Skin of body (tissue), 2 donors: Measurements from ENCODE around the gene CARMIL1. TPM values are rescaled to one million over a fixed set of nuclear protein-coding genes. Genes with fewer than 3 reads are reported as not detected.

ENCODE experiments used
- DNase-seq: peaks from one replicate; lab custom pipeline; 2025; lab: John Stamatoyannopoulos, UW
- total RNA-seq: library from RNA; depleted of rRNA; stranded (reverse); fragments of >200 nt; gene quantifications from one replicate; pipeline ENCODE4 v1.2.3, GENCODE V29; 2014

CARMIL1 gene
- total RNA-seq, 1 donor from 2014 or later, result 17.9 TPM

- no peak for DNase-seq
These were observed 53.5 kb downstream of the CARMIL1 start for GRCh38 chr6:25332655-25333071.

DNA sequence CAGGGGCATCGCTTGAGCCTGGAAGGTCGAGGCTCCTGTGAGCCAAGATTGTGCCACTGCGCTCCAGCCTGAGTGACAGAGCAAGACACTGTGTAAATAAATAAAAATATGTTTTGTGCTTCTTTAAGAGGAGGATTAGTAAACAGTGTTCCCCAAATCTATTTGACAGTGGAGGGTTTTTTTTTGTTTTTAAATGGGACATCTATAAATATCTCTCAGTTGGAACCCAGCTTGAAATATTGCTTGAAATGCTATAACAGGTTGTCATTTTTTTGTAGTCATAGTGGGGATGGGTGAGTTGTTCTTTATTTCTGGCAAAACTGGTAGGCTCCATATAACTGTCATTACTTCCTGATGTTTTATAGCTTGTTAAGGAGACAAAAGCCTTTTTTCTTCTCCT is 54.3 kb downstream of the CARMIL1 start:
- no peak for DNase-seq

- DNase-seq, result no peak
These were observed 55.6 kb downstream of the CARMIL1 start for GRCh38 chr6:25334793-25335192.

DNA sequence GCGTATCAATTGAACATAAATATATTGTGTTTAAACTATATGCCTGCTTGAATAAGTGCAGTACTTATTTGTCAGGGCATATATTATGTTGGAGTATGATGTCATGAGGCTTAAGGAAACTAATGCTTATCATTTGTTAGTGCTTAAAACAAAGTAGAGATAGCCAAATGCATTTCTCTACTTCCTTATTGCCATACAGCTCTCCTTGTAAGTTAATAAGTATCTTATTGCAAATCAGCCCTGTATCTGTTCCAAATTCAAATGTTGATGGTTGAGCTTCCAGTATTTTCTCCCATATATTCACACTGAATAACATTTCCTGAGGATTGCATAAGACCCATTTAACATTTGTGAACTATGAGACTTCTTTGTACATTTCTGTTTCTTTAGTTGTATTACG is 57.8 kb downstream of the CARMIL1 start:
- no peak for DNase-seq

DNA sequence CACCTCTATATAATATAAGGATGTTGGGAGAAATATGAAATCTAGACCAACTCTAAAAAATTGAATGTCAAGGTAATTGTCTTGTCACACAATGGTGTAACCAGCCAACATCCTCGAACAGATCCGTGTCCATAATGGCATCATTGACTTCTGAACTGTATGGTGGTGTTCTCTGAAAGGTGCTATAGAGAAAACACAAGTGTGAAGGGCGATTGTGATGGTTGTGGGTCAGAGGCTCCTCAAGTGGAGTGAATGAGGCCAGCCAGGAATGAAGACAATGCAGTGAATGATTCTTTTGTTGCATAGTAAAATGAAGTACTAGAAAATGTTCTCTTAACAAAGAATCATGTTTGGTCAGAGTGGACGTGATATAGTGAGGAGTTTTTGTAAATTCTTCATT is 58.3 kb downstream of the CARMIL1 start:
- DNase-seq, result no peak

GRCh38 chr6:25340431-25341202 is 61.4 kb downstream of the CARMIL1 start:
- DNase-seq, result no peak

DNA sequence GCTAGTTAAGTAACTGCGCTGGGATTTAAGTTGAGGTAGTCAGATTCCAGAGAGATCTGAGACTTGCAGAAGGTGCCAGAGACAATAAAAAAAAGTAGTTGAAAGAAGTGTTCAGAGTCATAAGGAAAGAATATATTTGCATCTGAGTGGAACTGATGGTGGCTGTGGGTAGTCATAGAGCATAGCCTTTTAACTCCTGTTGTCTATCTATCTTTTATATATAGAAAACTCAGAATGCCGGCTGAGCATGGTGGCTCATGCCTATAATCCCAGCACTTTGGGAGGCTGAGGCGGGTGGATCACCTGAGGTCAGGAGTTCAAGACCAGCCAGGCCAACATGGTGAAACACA is 62.0 kb downstream of the CARMIL1 start:
- DNase-seq, result no peak

GRCh38 chr6:25341923-25342619 is 62.9 kb downstream of the CARMIL1 start:
- no peak for DNase-seq

DNA sequence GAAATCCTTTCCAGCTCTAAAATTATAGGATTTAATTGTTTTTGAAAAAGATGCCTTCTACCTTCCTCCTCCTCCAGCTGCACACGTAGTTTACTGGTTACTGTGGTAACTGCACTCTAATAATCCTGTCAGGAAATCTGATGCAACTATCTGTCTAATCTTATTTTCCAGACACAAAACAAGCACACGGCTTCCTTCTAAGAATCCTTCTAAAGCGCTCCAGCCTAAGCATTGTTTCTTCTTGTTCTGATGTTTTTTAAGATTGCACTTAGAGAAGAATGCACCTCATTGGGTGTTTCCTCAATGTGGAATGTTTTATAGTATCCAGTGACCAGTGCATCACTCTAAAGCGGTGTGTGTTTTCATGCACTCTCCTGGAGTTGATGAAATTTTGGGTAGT is 63.6 kb downstream of the CARMIL1 start:
- no peak for DNase-seq

DNA sequence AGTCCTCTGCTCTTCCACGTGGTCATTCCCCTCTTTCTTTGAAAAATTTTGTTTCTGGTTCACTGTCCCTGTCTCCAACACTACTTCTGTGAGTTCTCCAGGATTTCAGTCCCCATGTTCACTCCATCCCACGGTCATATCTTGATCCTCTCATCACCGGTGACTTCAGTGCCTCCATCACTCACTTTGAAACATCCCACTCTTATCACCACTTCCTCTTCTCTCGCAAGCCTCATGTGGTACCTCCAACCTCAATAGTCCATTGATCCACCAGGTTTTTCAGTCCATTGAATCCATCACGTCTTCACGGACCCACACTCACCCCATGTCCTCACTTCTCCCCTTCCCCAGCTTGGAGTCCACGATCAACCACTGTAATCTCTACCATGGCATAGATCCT is 64.8 kb downstream of the CARMIL1 start:
- no peak for DNase-seq

GRCh38 chr6:25344827-25345226 is 65.7 kb downstream of the CARMIL1 start:
- no peak for DNase-seq

DNA sequence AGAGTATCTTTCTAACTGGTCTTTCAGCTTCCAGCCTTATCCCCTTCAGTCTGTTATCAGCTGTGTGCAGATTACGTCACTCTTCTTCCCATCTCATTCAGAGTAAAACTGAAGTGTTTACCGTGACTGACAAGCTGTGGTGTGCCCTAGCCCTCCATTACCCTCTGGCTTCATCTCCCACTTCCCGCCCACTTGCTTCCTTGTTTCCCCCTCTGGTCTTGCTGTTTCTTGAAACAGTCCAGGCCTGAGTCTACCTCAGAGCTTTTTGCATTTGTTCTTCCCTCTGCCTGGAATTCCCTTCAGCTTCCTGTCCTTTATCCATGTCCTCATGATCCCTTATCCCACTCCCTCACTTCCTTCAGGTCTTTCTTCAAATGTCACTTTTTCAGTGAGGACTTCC is 66.9 kb downstream of the CARMIL1 start:
- DNase-seq, result no peak

- DNase-seq, result no peak
These were observed 71.4 kb downstream of the CARMIL1 start for GRCh38 chr6:25350573-25350972.

- DNase-seq, result no peak
These were observed 72.3 kb downstream of the CARMIL1 start for GRCh38 chr6:25351485-25351884.

GRCh38 chr6:25352285-25352684 is 73.1 kb downstream of the CARMIL1 start:
- no peak for DNase-seq

- peak; percentile 81 for DNase-seq
These were observed 75.1 kb downstream of the CARMIL1 start for GRCh38 chr6:25354078-25354932.

DNA sequence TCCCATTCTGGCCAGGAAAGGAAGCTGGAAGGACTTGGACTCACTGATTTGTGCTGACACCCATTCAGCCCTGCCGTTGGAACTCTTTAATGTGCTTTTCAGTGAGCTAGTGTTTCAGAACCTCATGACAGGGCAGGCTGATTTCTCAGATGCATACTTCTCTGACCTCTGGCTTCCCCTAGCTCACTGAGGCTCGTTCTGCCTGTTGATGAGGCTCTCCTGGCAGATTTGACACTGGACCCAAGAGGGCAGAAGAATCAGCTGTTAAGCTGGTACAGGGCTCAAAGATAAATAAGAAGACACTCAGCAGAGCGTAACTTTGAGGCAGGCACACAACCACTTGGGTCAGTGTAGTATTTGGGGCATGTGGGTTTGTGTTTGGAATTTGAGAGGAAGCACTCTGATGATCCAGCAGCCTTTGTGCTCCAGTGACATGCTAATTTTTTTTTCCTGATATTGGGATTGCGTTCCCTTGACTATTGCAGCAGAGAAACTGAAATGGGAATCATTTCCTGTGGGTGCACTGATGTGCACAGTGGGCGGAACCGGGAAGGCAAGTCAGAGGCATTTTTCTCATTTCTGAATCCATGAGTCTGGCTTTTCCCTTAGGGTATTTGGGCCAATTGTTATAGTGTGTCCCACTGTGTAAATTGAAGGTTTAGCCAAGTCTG is 80.2 kb downstream of the CARMIL1 start:
- DNase-seq, result peak; percentile 65

- DNase-seq, result peak; percentile 42
These were observed 80.7 kb downstream of the CARMIL1 start for GRCh38 chr6:25359891-25360290.

DNA sequence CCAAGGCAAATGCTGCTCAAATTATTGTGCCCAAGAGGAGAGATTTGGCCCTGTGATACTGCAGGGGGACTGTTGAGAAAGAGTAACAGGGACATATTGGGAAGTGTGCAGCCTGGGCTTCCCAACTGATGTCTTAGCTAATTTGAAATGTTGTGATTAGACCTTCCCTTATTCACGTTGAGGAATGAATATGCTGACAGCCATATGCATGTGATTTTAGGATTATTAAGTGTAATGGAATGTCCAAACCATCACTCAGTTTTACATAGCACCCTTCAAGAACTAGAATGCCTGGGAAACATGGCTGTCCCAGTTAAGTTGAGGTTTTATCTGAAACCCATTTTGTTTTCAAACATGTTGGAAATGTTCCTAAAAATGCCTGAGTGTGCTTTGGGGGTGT is 81.4 kb downstream of the CARMIL1 start:
- DNase-seq, result no peak

DNA sequence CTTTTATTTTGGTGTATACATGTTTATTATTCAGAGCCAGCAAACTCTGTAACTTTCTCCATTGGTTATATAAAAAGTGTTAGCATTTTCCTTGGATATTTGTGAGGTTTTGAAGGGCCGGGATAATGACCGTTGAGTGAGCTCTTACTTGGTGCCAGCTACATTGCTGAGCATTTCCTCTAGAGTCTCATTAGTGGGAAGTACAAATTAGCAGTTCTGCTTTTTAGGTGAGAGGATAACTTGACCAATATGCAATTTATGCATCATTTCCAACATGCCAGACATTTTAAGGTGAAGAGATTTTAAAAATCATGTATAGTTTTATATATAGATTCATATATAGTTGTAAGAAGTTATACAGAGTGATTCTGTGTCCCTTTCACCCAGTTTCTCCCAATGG is 84.3 kb downstream of the CARMIL1 start:
- no peak for DNase-seq

DNA sequence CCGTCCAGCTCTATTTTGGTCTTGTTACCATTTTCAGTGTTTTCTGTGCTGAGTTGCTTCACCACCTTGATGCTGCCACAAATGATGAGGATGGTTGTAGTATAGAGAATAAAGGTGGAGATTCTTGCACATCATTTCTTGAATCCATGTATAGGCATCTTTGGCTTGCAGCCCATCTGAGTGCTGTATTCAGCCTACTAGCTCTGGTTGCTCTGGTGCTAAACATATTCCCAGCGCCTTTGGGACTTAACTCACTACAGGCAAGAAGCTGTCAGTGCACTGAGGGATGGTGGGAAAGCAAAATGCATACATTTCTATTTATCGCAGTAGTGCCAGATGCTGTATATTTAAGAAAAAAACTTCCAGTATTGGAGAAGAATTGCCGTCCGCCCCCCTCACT is 86.0 kb downstream of the CARMIL1 start:
- DNase-seq, result no peak
